ENCODE results near the gene VEGFC. TPM values are rescaled to one million over a fixed set of nuclear protein-coding genes. Genes with fewer than 3 reads are reported as not detected.

The VEGFC gene
- total RNA-seq, 1 experiment from 2014 or later: 11.1 TPM

GRCh38 chr4:176782191-176782590, 10.5 kb downstream of the VEGFC start:
- H3K4me3 Mint-ChIP-seq (ENCODE audit: unreplicated experiment): peak overlapping the region; percentile 56
- H3K36me3 Mint-ChIP-seq (ENCODE audit: insufficient read depth, unreplicated experiment): no peaks in the 10 kb centered on the region
- intact Hi-C loops (cut with micrococcal nuclease): no loop called here
- POLR2A ChIA-PET: interaction anchor here (0.7 to 3.9 kb wide), 6 partner anchors 10 to 543 kb away, joined by 3 to 25 read pairs (median 4); partner anchors contain the start of gene VEGFC
- no TSS peak for BruUV-seq (replicated peaks)
- H3K27me3 Mint-ChIP-seq (ENCODE audit: insufficient read depth, unreplicated experiment): no peaks in the 10 kb centered on the region
- CTCF ChIA-PET: interaction anchor here (0.6 to 2.4 kb wide), 8 partner anchors 10 to 556 kb away, joined by 3 to 11 read pairs (median 4); no protein-coding TSS in a partner anchor
- no peak for TF ChIP-seq CTCF (IDR thresholded peaks at IDR 0.05; ENCODE audit: unreplicated experiment)
- H3K9me3 Mint-ChIP-seq (ENCODE audit: unreplicated experiment): no peaks in the 10 kb centered on the region
- peaks cover 40% of the 10 kb centered on the region for H3K4me1 Mint-ChIP-seq (ENCODE audit: insufficient read depth, unreplicated experiment)
- DNase-seq (ENCODE audit: unreplicated experiment): no peak
- H3K27ac Mint-ChIP-seq (ENCODE audit: low read depth, unreplicated experiment): peak overlapping the region; percentile 97

GRCh38 chr4:176781739-176782100, 11.0 kb downstream of the VEGFC start:
- intact Hi-C loops (cut with micrococcal nuclease): no loop called here
- Mint-ChIP-seq H3K9me3 (ENCODE audit: unreplicated experiment) (no peaks in the 10 kb centered on the region), H3K27me3 (ENCODE audit: insufficient read depth, unreplicated experiment) (no peaks in the 10 kb centered on the region), H3K4me3 (ENCODE audit: unreplicated experiment) (peak overlapping the region; percentile 56), H3K36me3 (ENCODE audit: insufficient read depth, unreplicated experiment) (no peaks in the 10 kb centered on the region), H3K27ac (ENCODE audit: low read depth, unreplicated experiment) (peak overlapping the region; percentile 97), H3K4me1 (ENCODE audit: insufficient read depth, unreplicated experiment) (peaks cover 40% of the 10 kb centered on the region)
- no peak for TF ChIP-seq CTCF (IDR thresholded peaks at IDR 0.05; ENCODE audit: unreplicated experiment)
- BruUV-seq (replicated peaks): TSS peak; percentile 81
- peak; percentile 39 for DNase-seq (ENCODE audit: unreplicated experiment)
- ChIA-PET CTCF (interaction anchor here (0.6 to 1.6 kb wide), 2 partner anchors 12 to 139 kb away, joined by 3 to 4 read pairs; no protein-coding TSS in a partner anchor), POLR2A (interaction anchor here (0.7 to 3.9 kb wide), 5 partner anchors 10 to 337 kb away, joined by 3 to 25 read pairs (median 6); partner anchors contain the start of gene VEGFC)

GRCh38 chr4:176780995-176781738, 11.6 kb downstream of the VEGFC start:
- Mint-ChIP-seq H3K27me3 (ENCODE audit: insufficient read depth, unreplicated experiment) (no peaks in the 10 kb centered on the region), H3K4me1 (ENCODE audit: insufficient read depth, unreplicated experiment) (peaks cover 41% of the 10 kb centered on the region), H3K9me3 (ENCODE audit: unreplicated experiment) (peaks cover 5% of the 10 kb centered on the region), H3K4me3 (ENCODE audit: unreplicated experiment) (peak overlapping the region; percentile 56), H3K36me3 (ENCODE audit: insufficient read depth, unreplicated experiment) (no peaks in the 10 kb centered on the region), H3K27ac (ENCODE audit: low read depth, unreplicated experiment) (peak overlapping the region; percentile 97)
- BruUV-seq (replicated peaks): no TSS peak
- CTCF ChIA-PET: interaction anchor here (1.6 kb wide), 1 partner anchor 11 kb away, joined by 3 read pairs; no protein-coding TSS in a partner anchor
- peak; percentile 78 for DNase-seq (ENCODE audit: unreplicated experiment)
- TF ChIP-seq CTCF (IDR thresholded peaks at IDR 0.05; ENCODE audit: unreplicated experiment): no peak
- POLR2A ChIA-PET: interaction anchor here (0.8 to 3.9 kb wide), 5 partner anchors 11 to 336 kb away, joined by 3 to 25 read pairs (median 6); partner anchors contain the start of gene VEGFC
- intact Hi-C loops (cut with micrococcal nuclease): no loop called here

GRCh38 chr4:176779421-176779820, 13.3 kb downstream of the VEGFC start:
- Mint-ChIP-seq H3K4me3 (ENCODE audit: unreplicated experiment) (no peak overlapping the region), H3K9me3 (ENCODE audit: unreplicated experiment) (peaks cover 7% of the 10 kb centered on the region), H3K27me3 (ENCODE audit: insufficient read depth, unreplicated experiment) (no peaks in the 10 kb centered on the region), H3K4me1 (ENCODE audit: insufficient read depth, unreplicated experiment) (peaks cover 41% of the 10 kb centered on the region), H3K27ac (ENCODE audit: low read depth, unreplicated experiment) (no peak overlapping the region), H3K36me3 (ENCODE audit: insufficient read depth, unreplicated experiment) (no peaks in the 10 kb centered on the region)
- TF ChIP-seq CTCF (IDR thresholded peaks at IDR 0.05; ENCODE audit: unreplicated experiment): no peak
- ChIA-PET CTCF (interaction anchor here (0.7 to 2.8 kb wide), 4 partner anchors 10 to 210 kb away, joined by 3 to 13 read pairs (median 3); partner anchors contain the start of gene VEGFC), POLR2A (interaction anchor here (0.6 to 0.8 kb wide), 2 partner anchors 8 to 10 kb away, joined by 3 to 4 read pairs; no protein-coding TSS in a partner anchor)
- intact Hi-C loops (cut with micrococcal nuclease): no loop called here
- DNase-seq (ENCODE audit: unreplicated experiment): no peak
- no TSS peak for BruUV-seq (replicated peaks)
